SK-N-MC (cell line): Measurements from ENCODE around the gene POLA1.

Source experiments
- DNase-seq: peaks from one replicate; pipeline ENCODE4 v3.0.0-alpha.2; 2011; ENCODE audit warnings: low read depth, low spot score
- H3K27ac ChIP-seq: fragments of 200-600 bp; sonication (generic); 2 replicates; pipeline ENCODE4 v1.5.1; 2016; ENCODE audit warnings: mixed run types
- H3K36me3 ChIP-seq: fragments of 200-600 bp; sonication (generic); 2 replicates; pipeline ENCODE4 v1.6.1; 2017; ENCODE audit warnings: antibody characterized with exemption, low read length, mixed read lengths; ENCODE audit not compliant: insufficient read depth
- H3K4me3 ChIP-seq: fragments of 200-600 bp; sonication (generic); 2 replicates; pipeline ENCODE4 v1.5.1; 2016
- H3K9ac ChIP-seq: fragments of 200-600 bp; sonication (generic); 2 replicates; pipeline ENCODE4 v1.8.0; 2017; ENCODE audit warnings: mixed run types, mixed read lengths; ENCODE audit not compliant: insufficient read length
- H3K9me3 ChIP-seq: fragments of 200-600 bp; sonication (generic); 2 replicates; pipeline ENCODE4 v1.6.1; 2017; ENCODE audit warnings: low read depth, mild to moderate bottlenecking, antibody characterized with exemption, low read length, moderate library complexity, mixed read lengths
- EZH2 ChIP-seq: fragments of 200-600 bp; sonication (generic); IDR thresholded peaks from one replicate; pipeline ENCODE4 v1.6.1; 2017; ENCODE audit warnings: antibody characterized with exemption
- FOXP2 ChIP-seq: optimal IDR thresholded peaks from 2 replicates; pipeline ENCODE3; 2011; ENCODE audit warnings: mild to moderate bottlenecking, moderate library complexity; ENCODE audit not compliant: insufficient read depth; ENCODE audit errors: extremely low read length, control extremely low read depth
- POLR2AphosphoS5 ChIP-seq: IDR thresholded peaks from 2 replicates; pipeline ENCODE4 v1.6.1; 2012; ENCODE audit warnings: mild to moderate bottlenecking, low read depth, low read length, borderline replicate concordance

POLA1 gene

DNA sequence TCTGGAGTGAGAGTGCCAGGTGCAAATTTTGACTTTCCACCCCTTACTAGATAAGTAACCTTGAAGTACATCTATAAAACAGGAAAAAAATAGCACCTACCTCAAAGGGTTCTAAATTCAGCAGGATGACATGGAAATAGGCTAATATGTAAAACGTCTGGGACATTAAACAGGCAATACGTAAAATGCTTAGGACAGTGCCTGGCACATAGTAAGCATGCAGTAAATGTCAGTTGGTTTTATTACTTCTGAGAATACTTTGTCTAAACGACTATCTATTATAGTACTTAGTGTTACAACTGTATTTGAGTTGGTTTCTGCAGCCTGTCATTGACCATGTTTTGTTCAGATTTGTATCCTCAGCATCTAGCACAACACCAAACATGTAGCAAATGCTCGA, 251.3 kb downstream of the POLA1 start:
- Histone ChIP-seq H3K9me3 (no peaks in the 10 kb centered on the region), H3K27ac (no peak overlapping the region), H3K36me3 (no peaks in the 10 kb centered on the region), H3K9ac (no peak overlapping the region), H3K4me3 (no peak overlapping the region)
- TF ChIP-seq EZH2 (no peak), POLR2AphosphoS5 (no peak), FOXP2 (no peak)
- no peak for DNase-seq

DNA sequence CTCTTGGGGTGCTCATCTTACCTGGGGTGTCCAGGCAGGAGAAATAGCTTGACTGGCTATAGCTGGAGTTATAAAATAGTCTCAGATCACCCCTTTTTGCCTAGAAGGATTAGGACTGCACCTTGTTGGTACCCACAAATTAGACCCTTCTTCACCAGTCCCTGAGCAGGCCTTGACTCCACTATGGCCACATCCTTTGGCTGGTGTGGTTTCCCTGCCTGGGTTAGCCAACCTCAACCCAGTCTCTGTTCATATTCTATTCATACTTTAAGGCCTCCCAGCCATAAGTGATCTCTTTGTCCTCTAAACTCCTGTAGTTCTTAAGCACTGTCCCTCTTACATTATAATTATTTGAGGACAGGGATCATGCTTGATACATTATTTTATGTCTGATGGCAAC, 252.7 kb downstream of the POLA1 start:
- H3K9me3 ChIP-seq: no peaks in the 10 kb centered on the region
- no peak overlapping the region for H3K4me3 ChIP-seq
- TF ChIP-seq EZH2: no peak
- no peak for TF ChIP-seq FOXP2
- TF ChIP-seq POLR2AphosphoS5: no peak
- no peak overlapping the region for H3K9ac ChIP-seq
- DNase-seq: no peak
- no peaks in the 10 kb centered on the region for H3K36me3 ChIP-seq
- H3K27ac ChIP-seq: no peak overlapping the region

DNA sequence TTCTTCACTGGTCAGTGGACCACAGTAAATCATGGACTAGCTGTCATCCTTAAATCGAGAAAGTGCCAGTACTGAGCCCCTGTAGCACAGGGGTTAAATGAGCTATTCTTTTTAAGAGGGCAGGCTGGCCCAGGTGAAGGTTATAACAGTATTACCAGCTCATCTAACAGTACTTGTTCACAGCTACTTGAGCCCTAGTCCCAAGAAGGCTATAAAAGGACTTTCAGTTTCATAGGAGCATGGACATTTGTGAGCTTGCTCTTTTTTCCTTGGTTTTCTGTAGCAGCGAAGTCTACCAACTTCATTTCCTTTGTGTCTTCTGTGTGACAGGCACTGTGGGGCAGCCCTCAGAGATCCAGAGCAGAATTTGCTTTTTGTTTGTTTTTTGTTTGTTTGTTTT, 261.0 kb downstream of the POLA1 start:
- DNase-seq: no peak
- H3K27ac ChIP-seq: no peak overlapping the region

DNA sequence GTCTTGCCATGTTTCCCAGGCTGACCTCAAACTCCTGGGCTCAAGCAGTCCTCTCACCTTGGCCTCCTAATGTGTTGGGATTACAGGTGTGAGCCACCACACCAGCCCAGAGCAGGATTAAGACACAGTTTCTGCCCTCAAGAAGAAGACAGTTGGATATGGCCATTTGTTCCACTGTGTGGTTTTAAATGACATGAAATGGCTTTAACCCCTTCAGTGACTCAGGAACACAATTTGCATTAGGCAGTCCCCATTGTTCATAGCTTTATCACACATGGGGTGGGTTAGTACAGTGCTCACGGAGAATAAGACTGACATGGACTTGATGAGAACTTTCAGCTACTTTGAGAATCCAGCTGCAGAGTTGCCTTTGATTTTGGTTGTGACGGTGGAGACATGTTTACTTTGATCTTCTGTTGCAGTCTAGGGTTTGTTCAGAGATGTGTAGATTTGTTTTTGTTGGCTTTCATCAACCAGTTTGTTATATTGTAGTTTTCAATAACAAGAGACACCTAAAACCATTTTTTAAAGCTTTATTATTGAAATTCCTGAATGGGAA, 261.7 kb downstream of the POLA1 start:
- no peaks in the 10 kb centered on the region for H3K9me3 ChIP-seq
- H3K4me3 ChIP-seq: no peak overlapping the region
- no peak overlapping the region for H3K9ac ChIP-seq
- no peak overlapping the region for H3K27ac ChIP-seq
- no peak for DNase-seq
- H3K36me3 ChIP-seq: no peaks in the 10 kb centered on the region; the same call in 1 of the 2 replicates
- TF ChIP-seq EZH2: no peak
- no peak for TF ChIP-seq FOXP2
- no peak for TF ChIP-seq POLR2AphosphoS5

More for the DNA sequence above, 261.0 kb downstream of the POLA1 start:
- H3K9me3 ChIP-seq: no peaks in the 10 kb centered on the region
- H3K9ac ChIP-seq: no peak overlapping the region
- TF ChIP-seq EZH2 (no peak), FOXP2 (no peak), POLR2AphosphoS5 (no peak)
- no peaks in the 10 kb centered on the region; the same call in 1 of the 2 replicates for H3K36me3 ChIP-seq
- no peak overlapping the region for H3K4me3 ChIP-seq

GRCh38 chrX:24956828-24957227, 263.1 kb downstream of the POLA1 start:
- Histone ChIP-seq H3K27ac (no peak overlapping the region), H3K36me3 (no peaks in the 10 kb centered on the region; the same call in 1 of the 2 replicates), H3K9ac (no peak overlapping the region), H3K4me3 (no peak overlapping the region), H3K9me3 (no peaks in the 10 kb centered on the region)
- no peak for DNase-seq
- TF ChIP-seq POLR2AphosphoS5: no peak
- TF ChIP-seq FOXP2: no peak
- no peak for TF ChIP-seq EZH2

GRCh38 chrX:24961809-24962208, 268.1 kb downstream of the POLA1 start:
- Histone ChIP-seq H3K36me3 (no peaks in the 10 kb centered on the region), H3K9me3 (no peaks in the 10 kb centered on the region), H3K27ac (no peak overlapping the region), H3K9ac (no peak overlapping the region), H3K4me3 (no peak overlapping the region)
- DNase-seq: no peak
- TF ChIP-seq FOXP2: no peak
- no peak for TF ChIP-seq EZH2
- TF ChIP-seq POLR2AphosphoS5: no peak

DNA sequence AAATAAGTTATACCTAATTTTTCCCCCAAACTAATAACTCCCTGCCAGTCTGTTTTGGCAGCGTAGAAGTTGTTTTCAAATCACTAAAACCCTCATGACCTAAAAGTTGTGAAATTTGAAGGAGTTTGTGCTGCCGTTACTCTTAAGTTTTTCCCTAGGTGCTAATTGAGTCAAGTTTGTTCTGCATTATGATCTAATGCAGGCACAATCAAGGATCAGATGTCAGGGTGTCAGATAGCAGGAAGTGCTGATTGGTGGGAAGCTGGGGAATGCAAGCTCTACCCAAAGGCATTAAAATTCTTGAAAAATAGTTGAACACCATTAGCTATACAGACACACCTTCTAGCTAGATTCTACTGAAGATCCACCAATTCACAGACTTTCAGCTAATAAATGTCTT, 270.1 kb downstream of the POLA1 start:
- Histone ChIP-seq H3K4me3 (no peak overlapping the region), H3K9ac (no peak overlapping the region), H3K9me3 (no peaks in the 10 kb centered on the region), H3K36me3 (no peaks in the 10 kb centered on the region), H3K27ac (no peak overlapping the region)
- no peak for DNase-seq
- TF ChIP-seq POLR2AphosphoS5 (no peak), FOXP2 (no peak), EZH2 (no peak)

- Histone ChIP-seq H3K9me3 (no peaks in the 10 kb centered on the region), H3K27ac (no peak overlapping the region), H3K36me3 (no peaks in the 10 kb centered on the region), H3K9ac (no peak overlapping the region), H3K4me3 (no peak overlapping the region)
- TF ChIP-seq EZH2: no peak
- TF ChIP-seq FOXP2: no peak
- TF ChIP-seq POLR2AphosphoS5: no peak
- DNase-seq: no peak
Observed at GRCh38 chrX:24965372-24965771, 271.7 kb downstream of the POLA1 start.

DNA sequence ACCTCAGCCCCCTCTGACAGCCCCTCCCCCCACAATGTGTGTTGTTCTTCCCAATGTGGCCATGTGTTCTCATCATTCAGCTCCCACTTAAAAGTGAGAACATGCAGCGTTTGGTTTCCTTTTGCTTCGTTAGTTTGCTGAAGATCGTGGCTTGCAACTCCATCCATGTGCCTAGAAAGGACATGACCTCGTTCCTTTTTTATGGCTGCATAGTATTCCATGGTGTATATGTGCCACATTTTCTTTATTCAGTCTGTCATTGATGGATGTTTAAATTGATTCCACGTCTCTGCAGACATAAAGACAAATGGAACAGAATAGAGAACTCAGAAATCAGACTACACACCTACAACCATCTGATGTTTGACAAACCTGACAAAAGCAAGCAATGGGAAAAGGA, 276.1 kb downstream of the POLA1 start:
- Histone ChIP-seq H3K9me3 (no peaks in the 10 kb centered on the region), H3K27ac (no peak overlapping the region), H3K4me3 (no peak overlapping the region), H3K9ac (no peak overlapping the region), H3K36me3 (no peaks in the 10 kb centered on the region)
- no peak for DNase-seq
- no peak for TF ChIP-seq FOXP2
- no peak for TF ChIP-seq EZH2
- no peak for TF ChIP-seq POLR2AphosphoS5
